OCI-LY7 (cell line): ENCODE data around the gene PHRF1. TPM values are rescaled to one million over a fixed set of nuclear protein-coding genes. Genes with fewer than 3 reads are reported as not detected.

Experiments used
- BruUV-seq: library from RNA; stranded (reverse); fragments of 400-500 nt; replicated peaks from 2 replicates; lab custom pipeline; 2021; lab: Mats Ljungman, UMichigan
- CTCF ChIA-PET: fragments of 300-600 bp; sonication (Branson Sonifier 250); formaldehyde crosslinking; loops from one replicate; lab custom pipeline; 2022; ENCODE audit warnings: antibody characterized with exemption; ENCODE audit not compliant: unreplicated experiment; lab: Charles Lee
- POLR2A ChIA-PET: fragments of 300-600 bp; sonication (Branson Sonifier 250); formaldehyde crosslinking; loops from one replicate; lab custom pipeline; 2022; ENCODE audit warnings: antibody characterized with exemption; lab: Charles Lee
- DNase-seq: peaks from one replicate; pipeline ENCODE4 v3.0.0-alpha.2; 2015; ENCODE audit warnings: low spot score
- H2AFZ ChIP-seq: fragments of 200-600 bp; sonication (generic), shearing (Covaris generic); 2 replicates; pipeline ENCODE4 v1.6.1; 2014; ENCODE audit warnings: mild to moderate bottlenecking, antibody characterized with exemption, low read length, moderate library complexity
- H3K27ac ChIP-seq: fragments of 200-600 bp; sonication (generic); 2 replicates; pipeline ENCODE4 v1.5.1; 2014; ENCODE audit warnings: mixed run types, low read depth, mild to moderate bottlenecking, moderate library complexity, low read length, inconsistent platforms; ENCODE audit not compliant: poor library complexity, severe bottlenecking
- H3K36me3 ChIP-seq: fragments of 200-600 bp; sonication (generic); 2 replicates; pipeline ENCODE4 v1.6.1; 2014; ENCODE audit warnings: mild to moderate bottlenecking, antibody characterized with exemption, low read length, moderate library complexity, mixed read lengths; ENCODE audit not compliant: insufficient read depth
- H3K4me1 ChIP-seq: fragments of 200-600 bp; sonication (generic); 2 replicates; pipeline ENCODE4 v1.5.1; 2014; ENCODE audit warnings: mild to moderate bottlenecking, low read length; ENCODE audit not compliant: insufficient read depth, poor library complexity, severe bottlenecking
- H3K4me2 ChIP-seq: fragments of 200-600 bp; sonication (generic); 2 replicates; pipeline ENCODE4 v1.6.1; 2014; ENCODE audit warnings: mild to moderate bottlenecking, low read length
- H3K4me3 ChIP-seq: fragments of 200-600 bp; sonication (generic); 2 replicates; pipeline ENCODE4 v1.5.1; 2014; ENCODE audit warnings: mild to moderate bottlenecking, low read depth, low read length; ENCODE audit not compliant: poor library complexity, severe bottlenecking
- H3K79me2 ChIP-seq: fragments of 200-600 bp; sonication (generic); 2 replicates; pipeline ENCODE4 v1.6.1; 2016; ENCODE audit warnings: low read depth, mild to moderate bottlenecking, low read length, moderate library complexity, mixed read lengths; ENCODE audit not compliant: insufficient read depth
- H3K9me2 ChIP-seq: fragments of 200-600 bp; sonication (generic); 2 replicates; pipeline ENCODE4 v1.6.1; 2016; ENCODE audit warnings: mild to moderate bottlenecking, low read length, mixed read lengths; ENCODE audit not compliant: insufficient read depth
- H3K9me3 ChIP-seq: fragments of 200-600 bp; sonication (generic); 2 replicates; pipeline ENCODE4 v1.6.1; 2014; ENCODE audit warnings: mild to moderate bottlenecking, mixed run types, low read length, mixed read lengths
- H4K20me1 ChIP-seq: fragments of 200-600 bp; sonication (generic); 2 replicates; pipeline ENCODE4 v1.6.1; 2014; ENCODE audit warnings: mild to moderate bottlenecking, antibody characterized with exemption, low read length, moderate library complexity, mixed read lengths; ENCODE audit not compliant: insufficient read depth
- CTCF ChIP-seq: fragments of 200-600 bp; sonication (generic); conservative IDR thresholded peaks from 2 replicates; pipeline ENCODE4 v1.5.1; 2014; ENCODE audit warnings: mild to moderate bottlenecking, antibody characterized with exemption, low read length, moderate library complexity, mixed read lengths
- EZH2phosphoT487 ChIP-seq: fragments of 200-600 bp; sonication (generic); IDR thresholded peaks from 2 replicates; pipeline ENCODE4 v1.6.1; 2018; ENCODE audit warnings: low read depth, borderline replicate concordance, mild to moderate bottlenecking, mixed run types, antibody characterized with exemption, low read length, moderate library complexity, mixed read lengths
- intact Hi-C: fragments of 100-400 bp; cut with micrococcal nuclease; formaldehyde crosslinking; loops from one replicate; pipeline ENCODE4 v1.10.0; 2022; ENCODE audit not compliant: unreplicated experiment
- total RNA-seq, 2 experiments: library from RNA; depleted of rRNA in 1 of 2; stranded (reverse); fragments of >200 nt in 1 of 2; shearing (Covaris generic) in 1 of 2; gene quantifications; 2 replicates each; pipeline ENCODE4 v1.2.3, GENCODE V29; 2014 to 2022

PHRF1 gene
- total RNA-seq, 2 experiments from 2014 or later = 25.6 to 45.4 TPM

GRCh38 chr11:655036-655726 is 78.9 kb downstream of the PHRF1 start:
- no peak overlapping the region for H3K4me3 ChIP-seq
- H3K27ac ChIP-seq = no peak overlapping the region
- H4K20me1 ChIP-seq = no peaks in the 10 kb centered on the region
- BruUV-seq = no TSS peak
- no peaks in the 10 kb centered on the region for H3K9me3 ChIP-seq
- H3K79me2 ChIP-seq = no peaks in the 10 kb centered on the region
- DNase-seq = no peak
- H3K36me3 ChIP-seq = peaks cover 56% of the 10 kb centered on the region
- no peak for TF ChIP-seq CTCF
- H3K4me2 ChIP-seq = no peak overlapping the region
- H3K4me1 ChIP-seq = peaks cover 5% of the 10 kb centered on the region
- CTCF ChIA-PET = no interaction called here
- H3K9me2 ChIP-seq = no peaks in the 10 kb centered on the region
- H2AFZ ChIP-seq = no peak overlapping the region
- POLR2A ChIA-PET = interaction anchor here (0.7 kb wide), 1 partner anchor 41 kb away, joined by 3 read pairs; the partner anchor contains the start of gene TMEM80
- intact Hi-C loops = no loop called here

DNA sequence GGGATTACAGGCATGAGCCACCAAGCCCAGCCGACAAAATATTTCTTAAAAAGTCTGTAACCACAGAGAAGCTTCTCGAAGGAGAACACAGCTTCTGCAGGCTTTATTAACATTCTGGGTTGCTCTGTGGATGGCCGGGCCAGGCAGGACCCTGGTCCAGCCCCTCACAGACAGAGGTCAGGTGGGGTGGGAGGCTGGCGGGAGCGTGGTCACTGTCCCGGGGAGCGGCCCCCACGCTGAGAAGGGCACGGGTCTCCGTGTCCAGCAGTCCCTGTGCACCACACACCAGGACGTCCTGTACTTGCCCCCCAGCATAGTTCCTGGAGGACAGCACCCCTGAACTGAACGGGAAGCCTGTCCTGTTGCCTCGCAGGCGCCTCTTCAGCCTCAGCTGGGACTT is 80.2 kb downstream of the PHRF1 start:
- Histone ChIP-seq H3K36me3 (peaks cover 58% of the 10 kb centered on the region), H3K27ac (no peak overlapping the region), H3K9me2 (no peaks in the 10 kb centered on the region), H3K4me2 (no peak overlapping the region), H3K4me3 (no peak overlapping the region), H2AFZ (no peak overlapping the region), H3K4me1 (peaks cover 9% of the 10 kb centered on the region), H3K9me3 (no peaks in the 10 kb centered on the region), H3K79me2 (no peaks in the 10 kb centered on the region), H4K20me1 (no peaks in the 10 kb centered on the region)
- no peak for TF ChIP-seq EZH2phosphoT487
- no peak for TF ChIP-seq CTCF
- ChIA-PET POLR2A (interaction anchor here (1.2 kb wide), 1 partner anchor 67 kb away, joined by 3 read pairs; no protein-coding TSS in a partner anchor), CTCF (no interaction called here)
- BruUV-seq = no TSS peak
- no peak for DNase-seq
- intact Hi-C loops = no loop called here

GRCh38 chr11:656866-657265 is 80.6 kb downstream of the PHRF1 start:
- intact Hi-C loops = no loop called here
- TF ChIP-seq CTCF (no peak), EZH2phosphoT487 (no peak)
- Histone ChIP-seq H3K4me2 (no peak overlapping the region), H3K79me2 (no peaks in the 10 kb centered on the region), H3K27ac (no peak overlapping the region), H3K36me3 (peaks cover 55% of the 10 kb centered on the region), H3K9me3 (no peaks in the 10 kb centered on the region), H4K20me1 (no peaks in the 10 kb centered on the region), H2AFZ (no peak overlapping the region), H3K4me3 (no peak overlapping the region), H3K9me2 (no peaks in the 10 kb centered on the region), H3K4me1 (peaks cover 9% of the 10 kb centered on the region)
- ChIA-PET POLR2A (interaction anchor here (1.2 kb wide), 1 partner anchor 66 kb away, joined by 3 read pairs; no protein-coding TSS in a partner anchor), CTCF (no interaction called here)
- BruUV-seq = no TSS peak
- no peak for DNase-seq
